KMS-11 (cell line): Measurements from ENCODE around the gene ZBBX.

Experiments
- H2AFZ ChIP-seq: fragments of 200-600 bp; sonication (generic); 2 replicates; pipeline ENCODE4 v1.6.1; 2016; ENCODE audit warnings: antibody characterized with exemption, mixed run types, low read depth
- H3K27ac ChIP-seq: fragments of 200-600 bp; sonication (generic); 2 replicates; pipeline ENCODE4 v1.6.1; 2016; ENCODE audit warnings: mild to moderate bottlenecking, mixed run types
- H3K27me3 ChIP-seq: fragments of 200-600 bp; sonication (generic); 2 replicates; pipeline ENCODE4 v1.6.1; 2017; ENCODE audit warnings: mild to moderate bottlenecking, low read depth, mixed run types, moderate library complexity; ENCODE audit not compliant: insufficient read depth
- H3K36me3 ChIP-seq: fragments of 200-600 bp; sonication (generic); 2 replicates; pipeline ENCODE4 v1.6.1; 2017; ENCODE audit warnings: mild to moderate bottlenecking, mixed run types; ENCODE audit not compliant: insufficient read depth
- H3K4me1 ChIP-seq: fragments of 200-600 bp; sonication (generic); 2 replicates; pipeline ENCODE4 v1.6.1; 2016; ENCODE audit warnings: mild to moderate bottlenecking, low read depth, mixed run types; ENCODE audit not compliant: poor library complexity, severe bottlenecking
- H3K4me2 ChIP-seq: fragments of 200-600 bp; sonication (generic); 2 replicates; pipeline ENCODE4 v1.7.0; 2016; ENCODE audit warnings: mild to moderate bottlenecking, mixed run types
- H3K4me3 ChIP-seq: fragments of 200-600 bp; sonication (generic); IDR thresholded peaks from 2 replicates; pipeline ENCODE4 v1.6.1; 2017; ENCODE audit warnings: low read depth, low read length, mixed read lengths; ENCODE audit not compliant: insufficient read depth
- H3K79me2 ChIP-seq: fragments of 200-600 bp; sonication (generic); 2 replicates; pipeline ENCODE4 v1.6.1; 2016; ENCODE audit warnings: low read depth, mixed run types; ENCODE audit not compliant: insufficient read depth
- H3K9ac ChIP-seq: fragments of 200-600 bp; sonication (generic); 2 replicates; pipeline ENCODE4 v1.6.1; 2016; ENCODE audit warnings: mild to moderate bottlenecking, mixed run types
- H4K20me1 ChIP-seq: fragments of 200-600 bp; sonication (generic); 2 replicates; pipeline ENCODE4 v1.6.1; 2016; ENCODE audit warnings: mild to moderate bottlenecking, mixed run types; ENCODE audit not compliant: insufficient read depth
- TF ChIP-seq, protein P1 (sequence below): fragments of 200-600 bp; sonication (generic); conservative IDR thresholded peaks from 2 replicates; pipeline ENCODE4 v1.6.1; 2017; ENCODE audit warnings: low read depth, mild to moderate bottlenecking, antibody characterized with exemption, low read length, moderate library complexity, mixed read lengths

ZBBX gene

DNA sequence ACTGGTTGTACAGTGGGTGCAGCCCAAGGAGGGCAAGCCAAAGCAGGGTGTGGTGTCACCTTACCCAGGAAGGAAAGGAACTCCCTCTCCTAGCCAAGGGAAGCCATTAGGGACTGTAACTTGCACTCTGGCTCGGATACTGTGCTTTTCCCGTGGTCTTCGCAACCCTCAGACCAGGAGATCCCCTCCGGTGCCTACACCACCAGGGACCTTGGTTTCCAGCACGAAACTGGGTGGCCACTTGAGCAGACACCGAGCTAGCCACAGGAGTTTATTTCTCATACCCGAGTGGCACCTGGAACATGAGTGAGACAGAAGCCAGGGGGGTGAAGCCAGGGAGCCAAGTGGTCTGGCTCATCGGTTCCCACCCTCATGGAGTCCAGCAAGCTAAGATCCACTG lies 90.7 kb downstream of the ZBBX start:
- Histone ChIP-seq H3K4me3 (no peak overlapping the region), H3K79me2 (no peaks in the 10 kb centered on the region), H3K36me3 (no peaks in the 10 kb centered on the region), H3K9ac (no peak overlapping the region), H4K20me1 (no peaks in the 10 kb centered on the region), H2AFZ (no peak overlapping the region), H3K27me3 (no peaks in the 10 kb centered on the region), H3K27ac (no peak overlapping the region), H3K4me2 (no peak overlapping the region), H3K4me1 (no peaks in the 10 kb centered on the region)
- TF ChIP-seq, protein P1, sequence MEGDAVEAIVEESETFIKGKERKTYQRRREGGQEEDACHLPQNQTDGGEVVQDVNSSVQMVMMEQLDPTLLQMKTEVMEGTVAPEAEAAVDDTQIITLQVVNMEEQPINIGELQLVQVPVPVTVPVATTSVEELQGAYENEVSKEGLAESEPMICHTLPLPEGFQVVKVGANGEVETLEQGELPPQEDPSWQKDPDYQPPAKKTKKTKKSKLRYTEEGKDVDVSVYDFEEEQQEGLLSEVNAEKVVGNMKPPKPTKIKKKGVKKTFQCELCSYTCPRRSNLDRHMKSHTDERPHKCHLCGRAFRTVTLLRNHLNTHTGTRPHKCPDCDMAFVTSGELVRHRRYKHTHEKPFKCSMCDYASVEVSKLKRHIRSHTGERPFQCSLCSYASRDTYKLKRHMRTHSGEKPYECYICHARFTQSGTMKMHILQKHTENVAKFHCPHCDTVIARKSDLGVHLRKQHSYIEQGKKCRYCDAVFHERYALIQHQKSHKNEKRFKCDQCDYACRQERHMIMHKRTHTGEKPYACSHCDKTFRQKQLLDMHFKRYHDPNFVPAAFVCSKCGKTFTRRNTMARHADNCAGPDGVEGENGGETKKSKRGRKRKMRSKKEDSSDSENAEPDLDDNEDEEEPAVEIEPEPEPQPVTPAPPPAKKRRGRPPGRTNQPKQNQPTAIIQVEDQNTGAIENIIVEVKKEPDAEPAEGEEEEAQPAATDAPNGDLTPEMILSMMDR, result no peak

- Histone ChIP-seq H3K36me3 (no peaks in the 10 kb centered on the region), H4K20me1 (no peaks in the 10 kb centered on the region), H2AFZ (no peak overlapping the region), H3K27me3 (no peaks in the 10 kb centered on the region), H3K4me2 (no peak overlapping the region), H3K9ac (no peak overlapping the region), H3K4me3 (no peak overlapping the region), H3K79me2 (no peaks in the 10 kb centered on the region), H3K4me1 (no peaks in the 10 kb centered on the region), H3K27ac (no peak overlapping the region)
- TF ChIP-seq, protein P1, result no peak
Measured at GRCh38 chr3:167288737-167289136, 91.4 kb downstream of the ZBBX start.

DNA sequence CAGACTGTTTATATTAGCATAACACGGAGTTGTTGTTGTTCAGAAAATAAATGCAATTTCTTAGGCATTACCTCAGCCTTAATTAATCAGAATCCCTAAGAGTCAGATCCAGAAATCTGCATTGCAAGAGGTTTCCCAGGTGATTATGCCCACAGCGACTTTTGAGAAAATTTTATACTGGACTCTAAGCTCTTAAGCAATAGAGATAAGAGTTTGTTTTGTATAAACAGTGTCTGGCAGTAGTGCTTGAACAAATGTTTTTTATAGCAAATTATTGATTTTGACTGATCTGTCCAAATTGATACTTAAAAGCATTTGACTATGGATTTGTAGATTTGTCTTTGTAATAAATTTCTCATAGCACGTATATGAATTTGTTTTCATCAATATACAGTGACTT lies 92.8 kb downstream of the ZBBX start:
- H3K4me3 ChIP-seq, result no peak overlapping the region
- H3K27ac ChIP-seq, result no peak overlapping the region
- H2AFZ ChIP-seq, result no peak overlapping the region
- no peaks in the 10 kb centered on the region for H4K20me1 ChIP-seq
- no peak overlapping the region for H3K9ac ChIP-seq
- TF ChIP-seq, protein P1, result no peak
- H3K27me3 ChIP-seq, result no peaks in the 10 kb centered on the region
- no peak overlapping the region for H3K4me2 ChIP-seq
- H3K36me3 ChIP-seq, result no peaks in the 10 kb centered on the region
- no peaks in the 10 kb centered on the region for H3K4me1 ChIP-seq
- H3K79me2 ChIP-seq, result no peaks in the 10 kb centered on the region

DNA sequence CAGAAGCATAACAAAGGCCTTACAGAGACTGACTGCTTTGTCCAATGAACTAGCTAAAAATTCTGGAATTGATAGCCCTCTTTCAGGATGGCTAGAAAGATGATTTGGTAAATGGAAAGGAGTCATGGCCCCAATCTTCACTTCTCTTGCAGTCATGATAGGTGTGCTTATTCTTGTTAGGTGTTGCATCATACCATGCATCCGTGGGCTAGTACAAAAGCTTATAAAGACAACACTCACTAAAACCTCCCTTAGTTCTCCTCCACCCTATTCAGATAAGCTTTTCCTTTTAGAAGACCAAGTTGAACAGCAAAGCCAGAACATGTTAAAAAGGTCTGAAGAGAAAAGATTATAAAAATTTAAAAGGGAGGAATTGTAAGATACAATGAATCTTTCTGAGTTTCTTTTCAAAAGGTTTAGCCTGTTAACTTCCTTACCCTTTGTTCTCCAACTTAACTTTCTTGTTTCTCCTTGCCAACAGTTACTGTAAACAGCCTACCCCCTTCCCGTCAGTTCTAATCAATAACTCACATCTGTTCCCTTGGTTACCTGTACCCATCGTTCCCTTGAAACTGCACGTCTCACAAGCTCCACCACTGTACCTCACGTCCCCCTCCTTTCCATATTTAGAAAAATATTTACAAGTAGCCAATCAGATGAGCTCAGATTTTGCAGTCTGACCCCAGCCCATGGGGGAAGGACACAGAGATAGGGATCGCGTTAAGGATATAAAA lies 105.8 kb downstream of the ZBBX start:
- H3K79me2 ChIP-seq, result no peaks in the 10 kb centered on the region
- H3K9ac ChIP-seq, result no peak overlapping the region
- no peak overlapping the region for H3K4me3 ChIP-seq
- no peaks in the 10 kb centered on the region for H3K27me3 ChIP-seq
- H3K36me3 ChIP-seq, result no peaks in the 10 kb centered on the region
- no peak overlapping the region for H3K27ac ChIP-seq
- no peaks in the 10 kb centered on the region for H4K20me1 ChIP-seq
- H2AFZ ChIP-seq, result no peak overlapping the region
- H3K4me1 ChIP-seq, result no peaks in the 10 kb centered on the region
- H3K4me2 ChIP-seq, result no peak overlapping the region
- TF ChIP-seq, protein P1, result no peak
